ENCODE measurements around the gene PIK3C2B. TPM values are rescaled to one million over a fixed set of nuclear protein-coding genes. Genes with fewer than 3 reads are reported as not detected.

Gene PIK3C2B
- total and polyA plus RNA-seq, 12 donors = 4.4 to 31.9 (median 21.1) TPM

DNA sequence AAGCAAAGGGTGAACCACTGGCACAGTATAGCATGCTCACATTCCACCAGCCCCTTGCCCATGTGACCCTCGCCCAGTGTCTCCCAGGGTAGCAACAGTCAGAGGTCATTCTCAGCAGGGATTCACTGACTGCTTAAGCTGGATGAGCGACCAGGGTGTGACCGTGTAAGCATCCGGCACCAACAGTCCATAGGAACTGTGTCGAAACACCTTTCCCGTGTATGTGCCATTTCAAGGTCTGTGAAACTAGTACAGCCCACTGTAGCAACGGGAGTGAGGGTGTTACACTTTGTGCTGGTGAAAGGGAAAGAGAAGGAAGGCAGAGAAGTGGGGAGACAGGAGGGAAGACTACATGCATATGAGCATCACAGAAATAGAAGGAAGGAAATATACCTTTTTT, 10.8 kb downstream of the PIK3C2B start:
- intact Hi-C loops (cut with DNase I) = loop anchor here in 1 of 10 donors (1.0 kb wide), 1 partner anchor 10 kb away; no protein-coding TSS in a partner anchor
- H3K27me3 ChIP-seq = no peaks in the 10 kb centered on the region
- H3K27ac ChIP-seq = peak overlapping the region in 6 of 10 donors; percentile 15 to 81 (median 57)
- peaks cover 8 to 95% (median 61%) of the 10 kb centered on the region in 9 donors for H3K4me1 ChIP-seq
- peaks cover 0 to 13% (median 0%) of the 10 kb centered on the region in 9 donors for H3K36me3 ChIP-seq
- ATAC-seq (no peak), DNase-seq (no peak)
- no peaks in the 10 kb centered on the region for H3K9me3 ChIP-seq
- 67 to 72% methylated on average over 7 of the region's 7 CpGs for WGBS, 2 donors
- TF ChIP-seq, protein P1, sequence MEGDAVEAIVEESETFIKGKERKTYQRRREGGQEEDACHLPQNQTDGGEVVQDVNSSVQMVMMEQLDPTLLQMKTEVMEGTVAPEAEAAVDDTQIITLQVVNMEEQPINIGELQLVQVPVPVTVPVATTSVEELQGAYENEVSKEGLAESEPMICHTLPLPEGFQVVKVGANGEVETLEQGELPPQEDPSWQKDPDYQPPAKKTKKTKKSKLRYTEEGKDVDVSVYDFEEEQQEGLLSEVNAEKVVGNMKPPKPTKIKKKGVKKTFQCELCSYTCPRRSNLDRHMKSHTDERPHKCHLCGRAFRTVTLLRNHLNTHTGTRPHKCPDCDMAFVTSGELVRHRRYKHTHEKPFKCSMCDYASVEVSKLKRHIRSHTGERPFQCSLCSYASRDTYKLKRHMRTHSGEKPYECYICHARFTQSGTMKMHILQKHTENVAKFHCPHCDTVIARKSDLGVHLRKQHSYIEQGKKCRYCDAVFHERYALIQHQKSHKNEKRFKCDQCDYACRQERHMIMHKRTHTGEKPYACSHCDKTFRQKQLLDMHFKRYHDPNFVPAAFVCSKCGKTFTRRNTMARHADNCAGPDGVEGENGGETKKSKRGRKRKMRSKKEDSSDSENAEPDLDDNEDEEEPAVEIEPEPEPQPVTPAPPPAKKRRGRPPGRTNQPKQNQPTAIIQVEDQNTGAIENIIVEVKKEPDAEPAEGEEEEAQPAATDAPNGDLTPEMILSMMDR (IDR thresholded peaks at IDR 0.05) = no peak
- H3K4me3 ChIP-seq = no peak overlapping the region

DNA sequence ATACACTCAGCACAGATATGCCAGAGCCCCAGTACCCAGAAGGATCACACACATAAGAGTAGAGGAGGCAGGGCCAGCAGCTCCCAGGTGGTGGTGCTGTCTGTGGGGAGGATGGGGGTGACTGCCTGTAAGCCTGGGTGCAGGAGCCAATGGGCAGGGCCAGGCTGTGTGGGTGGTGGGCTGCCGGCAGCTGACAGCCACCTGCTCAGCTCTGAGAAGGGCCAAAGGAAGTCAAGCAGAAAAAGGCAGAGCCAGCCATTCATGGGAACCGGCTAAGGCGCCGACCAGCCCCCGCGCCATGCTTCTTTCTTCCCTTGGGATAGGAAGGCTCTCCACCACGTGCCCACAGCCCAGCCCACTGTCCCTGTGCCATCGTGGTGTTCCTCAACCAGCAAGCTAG, 14.1 kb downstream of the PIK3C2B start:
- WGBS, 2 donors = 57% methylated on average over 8 of the region's 8 CpGs
- intact Hi-C loops (cut with DNase I) = no loop called here
- TF ChIP-seq, protein P1 (IDR thresholded peaks at IDR 0.05) = no peak
- ATAC-seq (peak in 6 of 8 donors; percentile 15 to 51 (median 23)), DNase-seq (no peak)
- H3K27me3 ChIP-seq = no peaks in the 10 kb centered on the region
- H3K4me3 ChIP-seq = no peak overlapping the region
- no peaks in the 10 kb centered on the region for H3K9me3 ChIP-seq
- H3K36me3 ChIP-seq = peaks cover 0 to 15% (median 0%) of the 10 kb centered on the region in 9 donors
- H3K27ac ChIP-seq = peak overlapping the region in 6 of 10 donors; percentile 28 to 81 (median 61)
- H3K4me1 ChIP-seq = peaks cover 25 to 100% (median 90%) of the 10 kb centered on the region in 9 donors

DNA sequence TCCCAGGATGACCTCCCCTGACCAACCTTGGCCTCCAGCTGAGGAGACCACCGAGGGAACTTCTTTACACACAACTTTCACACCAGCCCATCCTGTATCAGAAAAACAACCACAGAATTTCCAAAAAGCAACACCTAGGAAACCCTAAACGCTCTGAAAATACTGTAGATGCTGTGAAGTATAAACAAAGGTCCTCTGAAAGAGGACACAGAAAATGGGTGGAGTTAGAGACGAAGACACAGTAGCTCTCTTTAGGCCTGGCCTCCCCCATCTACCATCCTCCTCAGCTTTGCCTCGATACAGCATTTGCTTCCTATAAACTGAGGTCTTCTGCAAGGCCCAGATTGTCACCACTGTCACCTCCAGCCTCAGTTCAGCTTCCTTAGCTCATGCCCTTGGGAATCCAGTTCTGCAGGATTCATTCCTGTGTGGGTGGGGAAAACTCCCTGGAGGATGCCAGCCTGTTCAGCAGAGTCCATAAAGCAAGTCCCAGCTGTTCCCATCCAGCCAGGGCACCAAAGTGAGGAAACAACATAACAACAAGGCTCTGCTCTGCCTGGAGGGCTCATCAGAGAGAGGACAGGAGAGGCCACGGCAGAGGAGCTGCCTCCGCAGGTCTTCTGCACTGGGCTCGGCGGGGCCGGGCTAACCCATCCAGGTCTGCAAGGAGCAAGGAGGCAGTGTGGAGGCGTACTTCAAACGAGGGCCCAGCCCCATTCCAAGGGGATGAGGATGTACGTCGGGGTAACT, 15.0 kb downstream of the PIK3C2B start:
- peak overlapping the region in 5 of 10 donors; percentile 10 to 81 (median 51) for H3K27ac ChIP-seq
- ATAC-seq = no peak
- H3K4me3 ChIP-seq = no peak overlapping the region
- no peaks in the 10 kb centered on the region for H3K9me3 ChIP-seq
- WGBS, 2 donors = 75 to 79% methylated on average over 13 of the region's 13 CpGs
- TF ChIP-seq, protein P1 (IDR thresholded peaks at IDR 0.05) = no peak
- intact Hi-C loops (cut with DNase I) = no loop called here
- no peaks in the 10 kb centered on the region for H3K27me3 ChIP-seq
- H3K4me1 ChIP-seq = peaks cover 27 to 100% (median 96%) of the 10 kb centered on the region in 9 donors
- DNase-seq = no peak
- peaks cover 0 to 15% (median 0%) of the 10 kb centered on the region in 9 donors for H3K36me3 ChIP-seq

DNA sequence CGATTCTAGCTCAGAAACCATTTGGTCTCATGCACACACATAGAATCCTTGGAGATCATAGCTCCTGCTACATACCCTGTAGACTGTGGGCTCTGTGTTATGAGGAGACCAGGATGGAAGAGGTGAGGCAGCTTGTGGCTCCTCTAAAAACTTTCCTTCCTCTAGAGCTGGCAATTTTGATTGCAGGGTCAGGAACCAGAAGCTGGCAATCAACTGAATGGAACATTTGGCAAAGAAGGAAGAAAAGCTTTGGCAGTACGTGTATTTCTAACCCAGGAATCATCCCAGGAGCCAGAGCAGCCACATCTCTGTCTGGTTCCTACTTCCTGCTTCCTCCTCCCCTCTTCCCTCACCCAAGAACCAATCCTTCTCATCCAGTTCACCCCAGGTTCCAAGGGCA, 15.7 kb downstream of the PIK3C2B start:
- Histone ChIP-seq H3K4me1 (peaks cover 27 to 100% (median 92%) of the 10 kb centered on the region in 9 donors), H3K27me3 (no peaks in the 10 kb centered on the region), H3K4me3 (no peak overlapping the region), H3K9me3 (no peaks in the 10 kb centered on the region), H3K36me3 (peaks cover 0 to 15% (median 0%) of the 10 kb centered on the region in 9 donors), H3K27ac (peak overlapping the region in 7 of 10 donors; percentile 19 to 81 (median 49))
- no peak for ATAC-seq
- 53 to 54% methylated on average over 2 of the region's 2 CpGs for WGBS, 2 donors
- TF ChIP-seq, protein P1 (IDR thresholded peaks at IDR 0.05) = no peak
- no peak for DNase-seq
- intact Hi-C loops (cut with DNase I) = no loop called here
